HG02759 (cell line): ENCODE results near the gene METTL27.
A peak's percentile ranks its signal among the peaks of the same experiment; 100 is the strongest.
"Not testable (repeated sequence)": the region's sequence is repeated elsewhere in the genome, so short reads cannot be mapped to it uniquely, and the experiment has no call there.

Experiments used
- ATAC-seq: cut with Tn5 transposase; IDR thresholded peaks from one replicate; pipeline ENCODE4 v1.9.1; 2021; ENCODE audit warnings: mild to moderate bottlenecking, moderate library complexity; ENCODE audit not compliant: unreplicated experiment

Gene METTL27

DNA sequence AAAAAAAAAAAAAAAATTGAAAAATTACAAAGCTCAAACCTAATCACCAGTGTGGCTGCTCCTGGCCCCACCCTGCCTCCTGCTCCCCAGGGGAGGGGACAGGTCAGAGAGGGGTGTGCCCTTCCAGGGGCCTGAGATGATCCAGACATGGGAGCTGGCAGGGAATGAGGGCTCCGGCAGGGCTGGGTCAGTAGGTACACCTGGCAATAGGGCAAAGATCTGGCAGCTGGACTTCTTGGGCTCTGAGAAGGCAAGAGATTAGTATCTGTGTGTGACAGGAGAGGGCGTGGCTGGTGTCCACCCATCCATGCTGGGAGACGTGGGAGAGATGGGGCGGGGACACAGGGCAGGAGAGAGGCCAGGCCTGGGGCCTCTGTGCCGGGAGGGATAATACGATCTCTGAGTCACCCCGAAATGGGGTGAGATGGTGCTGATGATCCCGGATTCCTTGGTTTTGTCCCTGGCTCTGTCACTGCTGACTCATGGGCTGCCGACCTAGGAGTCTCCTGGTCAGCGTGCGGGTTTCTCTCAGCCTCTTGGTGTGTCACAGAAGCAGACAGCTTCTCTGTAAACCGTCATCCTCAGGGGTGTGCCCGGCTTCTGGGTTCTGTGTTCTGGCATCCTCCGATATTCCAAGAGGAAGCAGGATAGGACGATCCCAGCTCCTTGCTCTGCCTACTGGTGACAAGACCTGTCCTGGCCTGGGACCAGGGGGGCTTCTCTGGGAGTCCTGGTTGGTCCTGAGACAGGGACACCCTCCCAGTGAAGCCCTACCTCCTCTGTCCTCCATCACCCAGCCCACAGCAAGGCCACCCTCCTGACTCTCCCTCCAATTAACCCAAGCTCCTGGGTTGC is 19.8 kb downstream of the METTL27 start:
- ATAC-seq, result no peak

DNA sequence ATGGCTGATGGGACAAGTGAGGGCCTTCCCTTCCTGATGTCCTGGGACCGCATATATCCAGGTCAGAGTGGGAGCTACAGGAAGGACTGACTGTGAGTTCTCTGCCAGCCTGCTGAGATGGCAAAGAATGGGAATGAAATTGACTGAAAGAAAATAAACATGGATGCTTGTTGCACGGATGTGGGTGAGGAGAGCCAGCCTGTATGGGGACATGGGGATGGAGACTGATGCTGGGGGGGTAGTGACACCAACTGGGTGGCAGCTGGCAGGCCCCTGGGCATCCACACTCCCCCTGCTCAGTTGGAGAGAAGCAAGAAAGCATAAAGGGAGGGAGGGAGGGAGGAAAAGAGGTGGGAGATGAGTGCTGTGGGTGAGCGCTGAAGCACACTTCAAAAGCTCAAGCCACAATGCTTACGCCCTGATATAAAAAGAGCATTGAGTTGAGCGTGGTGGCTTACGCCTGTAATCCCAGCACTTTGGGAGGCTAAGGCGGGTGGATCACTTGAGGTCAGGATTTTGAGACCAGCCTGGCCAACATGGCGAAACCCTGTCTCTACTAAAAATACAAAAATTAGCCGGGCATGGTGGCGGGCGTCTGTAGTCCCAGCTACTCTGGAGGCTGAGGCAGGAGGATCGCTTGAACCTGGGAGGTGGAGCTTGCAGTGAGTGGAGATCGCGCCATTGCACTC is 20.6 kb downstream of the METTL27 start:
- not testable (repeated sequence) for ATAC-seq

DNA sequence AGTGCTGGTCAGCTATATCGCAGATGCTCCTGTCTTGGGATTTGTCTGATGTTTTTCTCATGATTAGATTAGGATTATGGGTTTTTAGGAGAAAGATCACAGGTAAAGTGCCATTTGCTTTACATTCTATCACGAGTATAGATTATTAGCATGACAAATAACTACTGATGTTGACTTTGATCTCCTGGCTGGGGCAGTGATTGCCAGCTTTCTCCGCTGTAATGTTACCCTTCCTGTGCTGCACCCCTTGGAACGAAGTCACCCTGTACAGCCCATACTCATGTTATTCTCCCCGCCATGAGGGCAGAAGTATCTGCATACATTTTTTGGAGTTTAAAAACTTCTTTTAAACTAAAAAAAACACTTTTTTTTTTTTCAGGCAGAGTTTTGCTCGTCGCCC is 22.3 kb downstream of the METTL27 start:
- no peak for ATAC-seq

GRCh38 chr7:73817121-73817520 is 25.2 kb downstream of the METTL27 start:
- no peak for ATAC-seq

GRCh38 chr7:73815436-73815835 is 26.9 kb downstream of the METTL27 start:
- ATAC-seq, result no peak

DNA sequence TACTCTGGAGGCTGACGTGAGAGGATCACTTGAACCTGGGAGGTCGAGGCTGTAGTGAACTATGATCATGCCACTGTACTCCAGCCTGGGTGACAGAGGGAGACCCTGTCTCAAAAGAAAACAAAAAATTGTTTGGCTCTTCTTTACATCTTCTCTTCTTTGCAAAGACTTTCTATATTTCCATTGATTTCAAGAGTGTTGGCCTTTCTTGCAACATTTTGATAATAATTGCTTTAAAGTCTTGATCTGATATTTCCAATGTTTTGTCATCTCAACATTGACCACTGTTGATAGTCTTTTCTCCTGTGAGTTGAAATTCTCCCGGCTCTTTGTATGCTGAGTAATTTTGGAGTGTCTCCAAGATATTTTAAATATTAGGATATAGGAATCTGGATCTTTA is 29.3 kb downstream of the METTL27 start:
- ATAC-seq, result no peak

DNA sequence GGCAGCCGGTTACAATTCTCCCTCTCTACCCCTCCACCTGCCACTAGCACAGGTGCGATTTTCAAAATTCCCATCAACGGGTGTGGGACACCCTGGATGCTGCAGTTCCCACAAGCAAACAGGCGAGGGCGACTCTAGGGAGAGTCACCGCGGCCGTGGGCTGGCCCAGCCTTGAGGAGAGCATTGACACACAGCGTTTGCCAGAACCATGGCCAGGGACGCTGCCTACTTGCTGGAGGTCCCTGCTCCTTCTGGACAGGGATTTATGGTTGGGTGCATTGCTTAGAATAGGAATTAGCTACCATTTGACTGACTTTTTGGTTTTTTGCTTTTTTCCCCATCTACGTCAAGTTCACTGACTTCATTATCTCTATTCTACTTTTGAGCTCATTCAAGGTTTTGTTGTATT is 30.6 kb downstream of the METTL27 start:
- ATAC-seq, result peak; percentile 58

GRCh38 chr7:73810998-73811360 is 31.3 kb downstream of the METTL27 start:
- no peak for ATAC-seq

- no peak for ATAC-seq
Observed at GRCh38 chr7:73809467-73809951, 32.8 kb downstream of the METTL27 start.

DNA sequence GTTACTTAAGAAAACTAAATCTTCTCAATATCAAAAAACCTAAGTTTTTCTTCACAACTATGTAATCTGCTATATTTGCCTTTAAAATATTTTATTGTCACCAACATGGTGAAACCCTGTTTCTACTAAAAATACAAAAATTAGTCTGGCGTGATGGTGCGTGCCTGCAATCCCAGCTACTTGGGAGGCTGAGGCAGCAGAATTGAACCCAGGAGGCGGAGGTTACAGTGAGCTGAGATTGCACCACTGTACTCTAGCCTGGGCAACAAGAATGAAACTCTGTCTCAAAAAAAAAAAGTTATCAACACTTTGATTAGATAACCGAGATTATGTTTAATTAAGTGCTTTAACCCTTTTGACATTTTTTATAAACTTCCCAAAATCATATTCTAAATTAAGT is 39.9 kb downstream of the METTL27 start:
- no peak for ATAC-seq

DNA sequence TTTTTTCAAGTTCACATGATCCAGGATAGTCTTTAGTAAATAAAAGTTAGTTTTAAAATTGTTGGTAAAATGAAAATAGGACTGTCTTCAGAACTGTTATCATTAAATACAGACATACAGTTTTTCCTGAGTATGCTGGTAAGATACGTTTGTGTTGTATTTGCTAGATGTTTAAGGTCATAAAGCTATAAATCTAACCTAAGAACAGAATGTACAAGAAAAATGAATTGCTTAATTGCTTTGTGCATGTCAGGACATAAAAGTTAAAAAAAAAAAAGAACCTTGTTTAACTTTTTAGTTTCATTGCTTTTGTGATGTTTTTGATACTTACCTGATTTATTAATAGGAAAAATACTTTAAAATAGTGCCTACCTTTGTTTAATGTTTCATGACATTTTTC is 40.7 kb downstream of the METTL27 start:
- ATAC-seq, result no peak

- ATAC-seq, result no peak
Observed at GRCh38 chr7:73799282-73800141, 42.8 kb downstream of the METTL27 start.

- ATAC-seq, result not testable (repeated sequence)
Observed at GRCh38 chr7:73797176-73797575, 45.1 kb downstream of the METTL27 start.

GRCh38 chr7:73796656-73797055 is 45.7 kb downstream of the METTL27 start:
- ATAC-seq, result not testable (repeated sequence)

DNA sequence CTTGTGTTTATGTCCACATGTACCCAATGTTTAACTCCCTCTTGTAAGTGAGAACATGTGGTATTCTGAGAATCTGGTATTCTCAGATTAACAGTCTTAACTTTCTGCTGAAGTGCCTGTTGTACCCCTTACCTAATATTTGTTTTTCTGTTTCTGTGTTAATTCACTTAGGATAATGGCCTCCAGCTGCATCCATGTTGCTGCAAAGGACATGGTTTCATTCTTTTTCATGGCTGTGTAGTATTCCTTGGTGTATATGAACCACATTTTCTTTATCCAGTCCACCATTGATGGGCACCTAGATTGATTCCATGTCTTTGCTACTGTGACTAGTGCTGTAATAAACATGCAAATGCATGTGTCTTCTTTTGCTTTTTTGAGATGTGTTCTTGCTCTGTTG is 47.1 kb downstream of the METTL27 start:
- ATAC-seq, result not testable (repeated sequence)

- not testable (repeated sequence) for ATAC-seq
Observed at GRCh38 chr7:73791170-73791690, 51.1 kb downstream of the METTL27 start.

DNA sequence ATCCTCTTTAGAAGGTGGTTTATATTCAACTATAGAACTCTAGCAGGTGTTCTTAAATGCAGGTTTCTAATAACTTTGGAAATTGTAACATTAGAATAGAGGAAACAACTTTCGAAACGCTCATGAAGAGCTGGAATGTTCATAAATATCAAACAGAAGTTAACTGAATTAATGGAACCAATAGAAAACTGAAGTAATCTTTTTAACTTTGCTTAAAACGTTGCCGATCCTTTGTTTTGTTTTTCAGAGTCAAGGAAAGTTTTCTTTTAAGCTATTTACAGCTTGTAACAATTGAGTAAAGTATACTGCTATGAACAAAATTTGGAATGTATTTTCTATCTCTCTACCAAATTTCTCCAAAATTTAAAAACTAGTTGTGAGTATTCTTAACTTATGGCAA is 53.3 kb downstream of the METTL27 start:
- ATAC-seq, result no peak

GRCh38 chr7:73787786-73788048 is 54.6 kb downstream of the METTL27 start:
- not testable (repeated sequence) for ATAC-seq

GRCh38 chr7:73786588-73786987 is 55.7 kb downstream of the METTL27 start:
- ATAC-seq, result no peak
